ENCODE data around the gene IL31RA. TPM values are rescaled to one million over a fixed set of nuclear protein-coding genes. Genes with fewer than 3 reads are reported as not detected.

The IL31RA gene
- total RNA-seq, 2 donors from 2014 or later, result 2.1 TPM; not detected in 1

GRCh38 chr5:55919625-55920024, 68.5 kb downstream of the IL31RA start:
- no peaks in the 10 kb centered on the region for H3K9me3 ChIP-seq
- 98% methylated on average over 3 of the region's 3 CpGs for WGBS
- H3K27ac ChIP-seq, result no peak overlapping the region
- H3K4me3 ChIP-seq, result no peak overlapping the region
- no peaks in the 10 kb centered on the region for H3K4me1 ChIP-seq (replicated peaks)
- no peaks in the 10 kb centered on the region for H3K36me3 ChIP-seq
- intact Hi-C loops (cut with DNase I), result no loop called here
- no peaks in the 10 kb centered on the region for H3K27me3 ChIP-seq (replicated peaks; ENCODE audit: insufficient read depth)
- no peak for DNase-seq (ENCODE audit: low spot score)
- TF ChIP-seq CTCF (IDR thresholded peaks at IDR 0.05) (no peak), POLR2AphosphoS5 (IDR thresholded peaks at IDR 0.05) (no peak), POLR2A (IDR thresholded peaks at IDR 0.05) (no peak)

- Histone ChIP-seq H3K27ac (peak overlapping the region; percentile 70 to 80), H3K27me3 (replicated peaks; ENCODE audit: insufficient read depth) (no peaks in the 10 kb centered on the region), H3K36me3 (no peaks in the 10 kb centered on the region), H3K4me1 (replicated peaks) (no peaks in the 10 kb centered on the region), H3K4me3 (peak overlapping the region; percentile 6 to 15), H3K9me3 (no peaks in the 10 kb centered on the region)
- no peak for DNase-seq (ENCODE audit: low spot score)
- TF ChIP-seq CTCF (IDR thresholded peaks at IDR 0.05), result peak in 1 of 4 experiments; percentile 40
- no peak for TF ChIP-seq POLR2A (IDR thresholded peaks at IDR 0.05)
- TF ChIP-seq POLR2AphosphoS5 (IDR thresholded peaks at IDR 0.05), result no peak
- intact Hi-C loops (cut with DNase I), result no loop called here
- whole genome bisulfite sequencing, result 62% methylated on average over 5 of the region's 5 CpGs
Measured at GRCh38 chr5:55920784-55921183, 69.6 kb downstream of the IL31RA start.

- no peaks in the 10 kb centered on the region for H3K27me3 ChIP-seq (replicated peaks; ENCODE audit: insufficient read depth)
- peak overlapping the region; percentile 70 to 80 for H3K27ac ChIP-seq
- no peaks in the 10 kb centered on the region for H3K9me3 ChIP-seq
- H3K4me3 ChIP-seq, result peak overlapping the region; percentile 6 to 15
- intact Hi-C loops (cut with DNase I), result no loop called here
- H3K4me1 ChIP-seq (replicated peaks), result no peaks in the 10 kb centered on the region
- TF ChIP-seq POLR2AphosphoS5 (IDR thresholded peaks at IDR 0.05) (peak; percentile 81), CTCF (IDR thresholded peaks at IDR 0.05) (no peak)
- no peaks in the 10 kb centered on the region for H3K36me3 ChIP-seq
- DNase-seq (ENCODE audit: low spot score), result peak; percentile 59
- WGBS, result 71% methylated on average over 4 of the region's 4 CpGs
Measured at GRCh38 chr5:55921617-55922016, 70.5 kb downstream of the IL31RA start.

- H3K36me3 ChIP-seq, result no peaks in the 10 kb centered on the region
- no peaks in the 10 kb centered on the region for H3K9me3 ChIP-seq
- no peak for DNase-seq (ENCODE audit: low spot score)
- intact Hi-C loops (cut with DNase I), result no loop called here
- no peaks in the 10 kb centered on the region for H3K4me1 ChIP-seq (replicated peaks)
- TF ChIP-seq POLR2AphosphoS5 (IDR thresholded peaks at IDR 0.05) (no peak), POLR2A (IDR thresholded peaks at IDR 0.05) (no peak), CTCF (IDR thresholded peaks at IDR 0.05) (no peak)
- WGBS, result 44% methylated on average over 17 of the region's 17 CpGs
- H3K27me3 ChIP-seq (replicated peaks; ENCODE audit: insufficient read depth), result no peaks in the 10 kb centered on the region
- H3K4me3 ChIP-seq, result peak overlapping the region in 1 of 2 donors; percentile 10
- peak overlapping the region; percentile 70 to 80 for H3K27ac ChIP-seq
Measured at GRCh38 chr5:55923177-55923771, 72.1 kb downstream of the IL31RA start.

- no peaks in the 10 kb centered on the region for H3K4me1 ChIP-seq (replicated peaks)
- DNase-seq (ENCODE audit: low spot score), result no peak
- H3K9me3 ChIP-seq, result no peaks in the 10 kb centered on the region
- H3K36me3 ChIP-seq, result no peaks in the 10 kb centered on the region
- intact Hi-C loops (cut with DNase I), result no loop called here
- H3K4me3 ChIP-seq, result no peak overlapping the region
- TF ChIP-seq CTCF (IDR thresholded peaks at IDR 0.05), result no peak
- no peak for TF ChIP-seq POLR2AphosphoS5 (IDR thresholded peaks at IDR 0.05)
- no peak for TF ChIP-seq POLR2A (IDR thresholded peaks at IDR 0.05)
- H3K27ac ChIP-seq, result peak overlapping the region; percentile 70 to 80
- 87% methylated on average over 9 of the region's 9 CpGs for WGBS
- no peaks in the 10 kb centered on the region for H3K27me3 ChIP-seq (replicated peaks; ENCODE audit: insufficient read depth)
Measured at GRCh38 chr5:55923865-55924500, 72.8 kb downstream of the IL31RA start.
